Activated T-cell treated with anti-CD3 and anti-CD28 coated beads, Interleukin-2, amount 50 U/mL, for 4 hours (primary cell): ENCODE data around the gene IL22RA1. TPM values are rescaled to one million over a fixed set of nuclear protein-coding genes. Genes with fewer than 3 reads are reported as not detected.

Source experiments
- ATAC-seq, 2 donors: fragments of 200-7000 bp; cut with Tn5 transposase; one replicate each; pipeline ENCODE4 v1.10.0; 2021
- DNase-seq: peaks from one replicate; pipeline ENCODE4 v3.0.0-alpha.2; 2020
- H3K27me3 Mint-ChIP-seq: one replicate; pipeline ENCODE4 v1.8.0; 2021; ENCODE audit warnings: low read depth, mixed read lengths
- H3K36me3 Mint-ChIP-seq: one replicate; pipeline ENCODE4 v1.8.0; 2022; ENCODE audit warnings: mixed read lengths; ENCODE audit not compliant: insufficient read depth
- H3K4me1 Mint-ChIP-seq: one replicate; pipeline ENCODE4 v1.8.0; 2021; ENCODE audit warnings: low read depth, mixed read lengths
- H3K4me3 Mint-ChIP-seq: one replicate; pipeline ENCODE4 v1.8.0; 2021; ENCODE audit warnings: mild to moderate bottlenecking, moderate library complexity, mixed read lengths
- H3K9me3 Mint-ChIP-seq: one replicate; pipeline ENCODE4 v1.8.0; 2021; ENCODE audit warnings: mixed read lengths
- total RNA-seq, 3 donors: library from RNA; stranded (reverse); gene quantifications; one replicate each; pipeline ENCODE4 v1.2.1, GENCODE V29; 2021

Gene IL22RA1
- total RNA-seq, 3 donors from 2014 or later: 0.08 TPM; not detected in 2

DNA sequence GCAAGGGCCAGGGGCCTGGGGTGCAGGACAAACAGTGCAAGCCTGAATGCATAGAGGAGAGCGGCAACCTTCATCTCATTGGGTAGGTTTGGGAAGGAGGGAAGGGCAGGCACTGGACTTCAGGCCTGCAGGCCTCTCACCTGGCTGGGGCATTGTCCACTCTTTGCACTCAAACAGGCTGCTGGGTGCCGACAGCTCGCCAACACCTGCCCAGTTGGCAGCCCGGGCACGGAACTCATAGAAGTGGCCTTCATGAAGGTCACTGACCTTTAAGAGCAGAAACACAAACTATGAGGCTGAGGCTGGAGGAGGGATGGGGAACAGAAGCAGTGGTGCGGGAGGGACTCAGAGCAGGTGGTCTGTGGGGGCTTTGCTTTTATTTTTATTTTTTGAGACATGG lies 61.8 kb downstream of the IL22RA1 start:
- no peak for DNase-seq
- Mint-ChIP-seq H3K4me1 (no peaks in the 10 kb centered on the region), H3K36me3 (no peaks in the 10 kb centered on the region), H3K9me3 (no peaks in the 10 kb centered on the region), H3K4me3 (no peak overlapping the region), H3K27me3 (peaks cover 11% of the 10 kb centered on the region)
- ATAC-seq: no peak

DNA sequence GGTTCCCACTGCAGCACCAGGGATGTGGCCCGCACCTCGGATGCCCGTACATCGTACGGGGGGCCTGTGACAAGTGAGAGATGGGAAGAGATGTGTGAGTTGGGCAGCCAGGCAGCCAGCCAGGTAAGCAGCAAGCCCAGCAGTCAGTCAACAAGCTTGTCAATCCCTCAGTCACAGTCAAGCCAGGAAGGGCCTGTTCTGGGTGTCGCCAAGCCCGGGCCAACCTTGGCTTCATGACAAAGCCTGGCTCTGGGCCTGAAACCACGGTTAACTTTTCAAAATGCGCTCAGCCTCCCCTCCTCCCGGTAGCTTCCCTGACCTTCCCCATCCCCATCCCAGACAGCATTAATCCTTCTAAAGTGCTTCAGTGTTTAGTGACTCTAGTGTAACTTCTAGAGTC lies 62.8 kb downstream of the IL22RA1 start:
- no peaks in the 10 kb centered on the region for H3K4me1 Mint-ChIP-seq
- no peak overlapping the region for H3K4me3 Mint-ChIP-seq
- H3K9me3 Mint-ChIP-seq: no peaks in the 10 kb centered on the region
- H3K36me3 Mint-ChIP-seq: no peaks in the 10 kb centered on the region
- DNase-seq (no peak), ATAC-seq (no peak)
- peaks cover 8% of the 10 kb centered on the region for H3K27me3 Mint-ChIP-seq

DNA sequence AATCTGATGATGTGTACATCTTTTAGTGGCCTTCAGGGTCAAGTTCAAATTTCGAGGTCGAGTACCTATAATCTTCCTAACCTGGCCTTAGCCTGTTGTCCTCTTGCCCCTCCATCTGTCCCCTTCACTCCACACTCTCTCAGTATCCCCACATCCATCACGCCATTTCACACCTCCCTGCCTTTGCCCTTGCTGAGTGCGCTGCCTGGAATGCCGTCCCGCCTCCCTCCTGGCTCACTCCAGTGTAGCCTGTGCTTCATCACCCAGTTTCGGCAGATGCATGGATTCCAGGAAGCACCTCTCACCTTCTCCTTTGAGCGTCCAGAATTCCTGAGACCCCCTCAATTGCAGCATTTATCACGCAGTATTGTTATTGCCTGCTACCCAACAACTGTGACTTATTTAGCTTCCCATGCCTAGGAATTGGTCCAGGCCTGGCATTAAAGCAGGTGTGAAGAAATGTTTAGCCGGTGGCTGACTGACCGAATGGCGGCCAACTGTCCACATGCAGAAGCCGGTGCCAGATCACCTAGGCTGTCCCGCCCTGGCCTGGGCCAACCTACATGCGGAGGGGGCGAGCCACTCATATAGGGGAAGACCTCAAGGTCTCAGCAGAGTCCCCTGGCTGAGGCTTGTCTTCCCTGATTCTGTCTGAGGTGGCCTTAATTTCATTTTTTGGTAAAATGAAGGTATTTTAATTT lies 65.5 kb downstream of the IL22RA1 start:
- Mint-ChIP-seq H3K4me3 (no peak overlapping the region), H3K27me3 (peaks cover 5% of the 10 kb centered on the region), H3K36me3 (no peaks in the 10 kb centered on the region), H3K4me1 (no peaks in the 10 kb centered on the region), H3K9me3 (no peaks in the 10 kb centered on the region)
- ATAC-seq (no peak), DNase-seq (no peak)

DNA sequence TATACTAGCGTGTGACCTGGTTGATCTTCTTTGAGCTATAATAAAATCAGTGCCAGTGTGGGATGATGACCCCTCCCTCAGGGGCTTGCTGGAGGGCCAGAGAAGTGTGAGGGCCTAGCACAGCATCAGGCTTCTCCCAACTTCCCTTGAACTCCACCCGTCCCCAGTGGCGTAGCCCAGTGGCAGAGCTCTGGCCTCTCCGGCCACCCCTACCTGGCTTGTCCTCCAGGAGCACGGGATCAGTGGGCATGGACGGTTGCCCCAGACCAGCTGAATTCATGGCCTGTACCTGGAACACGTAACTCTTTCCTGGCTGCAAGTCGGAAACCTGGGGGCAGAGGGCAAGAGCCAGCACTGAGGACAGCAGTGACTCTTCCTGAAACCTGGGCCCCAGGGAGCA lies 67.0 kb downstream of the IL22RA1 start:
- Mint-ChIP-seq H3K27me3 (peaks cover 6% of the 10 kb centered on the region), H3K9me3 (no peaks in the 10 kb centered on the region), H3K4me3 (no peak overlapping the region), H3K4me1 (peaks cover under 1% of the 10 kb centered on the region), H3K36me3 (no peaks in the 10 kb centered on the region)
- ATAC-seq (no peak), DNase-seq (no peak)

DNA sequence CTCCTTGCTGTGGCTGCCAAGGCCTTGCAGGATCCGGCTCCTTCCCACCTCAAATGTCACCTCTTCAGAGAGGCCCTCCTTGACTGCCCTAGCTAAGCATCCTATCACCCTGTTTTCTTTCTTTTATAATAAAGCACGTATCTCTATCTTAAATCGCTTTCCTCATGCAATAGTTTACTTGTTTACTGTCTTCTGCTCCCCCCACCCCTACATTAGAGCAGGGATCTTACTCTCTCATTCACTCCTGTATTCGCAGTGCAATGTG lies 67.4 kb downstream of the IL22RA1 start:
- H3K4me1 Mint-ChIP-seq: peaks cover 4% of the 10 kb centered on the region
- no peak overlapping the region for H3K4me3 Mint-ChIP-seq

DNA sequence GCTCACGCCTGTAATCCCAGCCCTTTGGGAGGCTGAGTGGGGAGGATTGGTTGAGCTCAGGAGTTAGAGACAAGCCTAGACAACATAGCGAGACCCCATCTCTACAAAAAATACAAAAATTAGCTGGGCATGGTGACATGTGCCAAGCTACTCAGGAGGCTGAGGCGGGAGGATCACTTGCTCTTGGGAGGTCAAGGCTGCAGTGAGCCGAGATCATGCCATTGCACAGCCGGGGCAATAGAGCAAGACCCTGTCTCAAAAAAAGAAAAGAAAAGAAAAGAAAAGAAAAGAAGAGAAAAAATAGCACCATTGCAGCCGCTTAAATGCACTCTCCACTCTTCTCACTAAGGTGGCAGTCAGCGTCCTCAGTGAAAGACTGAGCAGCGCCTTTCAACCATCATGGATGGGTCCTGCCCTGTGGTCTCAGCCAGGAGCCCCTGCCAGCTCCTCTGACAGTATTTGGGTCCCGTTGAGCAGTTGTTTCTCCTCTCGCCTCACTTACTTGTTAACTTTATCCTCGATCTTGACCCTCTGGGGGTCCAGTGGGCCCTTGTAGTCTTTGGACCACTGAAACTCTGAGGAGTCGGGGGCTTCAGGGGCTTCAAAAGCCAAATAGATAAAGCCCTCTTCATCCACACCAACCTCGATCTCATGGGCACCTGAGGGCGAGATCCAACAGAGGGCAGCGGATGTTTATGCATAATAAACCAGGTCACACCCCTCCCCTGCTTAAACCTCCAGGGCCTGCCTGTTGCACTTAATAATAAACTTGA lies 67.9 kb downstream of the IL22RA1 start:
- Mint-ChIP-seq H3K36me3 (no peaks in the 10 kb centered on the region), H3K27me3 (peaks cover 9% of the 10 kb centered on the region), H3K4me3 (no peak overlapping the region), H3K9me3 (no peaks in the 10 kb centered on the region), H3K4me1 (peaks cover 4% of the 10 kb centered on the region)
- DNase-seq (no peak), ATAC-seq (no peak)

More for the DNA sequence above, 67.4 kb downstream of the IL22RA1 start:
- H3K36me3 Mint-ChIP-seq: no peaks in the 10 kb centered on the region
- DNase-seq (no peak), ATAC-seq (no peak)
- H3K27me3 Mint-ChIP-seq: peaks cover 9% of the 10 kb centered on the region
- no peaks in the 10 kb centered on the region for H3K9me3 Mint-ChIP-seq

DNA sequence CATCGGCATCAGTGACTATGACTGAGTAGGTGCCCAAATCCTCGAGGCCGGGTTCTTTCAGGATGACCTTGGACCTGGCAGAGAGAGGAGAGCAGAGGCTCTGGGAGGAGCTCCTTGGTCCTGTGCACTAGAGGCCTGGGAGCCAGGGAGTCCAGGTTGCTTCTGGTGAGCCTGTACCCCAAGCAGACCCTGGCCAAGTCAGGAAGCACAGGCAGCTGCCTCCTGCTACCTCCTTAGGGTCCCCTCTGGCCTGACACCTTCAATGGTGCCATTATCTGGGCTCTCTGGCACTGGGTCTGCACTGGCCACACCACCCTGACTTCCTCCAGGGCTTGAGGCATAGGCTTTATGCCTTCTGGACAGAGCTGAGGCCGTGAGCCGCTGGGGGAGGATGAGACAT lies 68.7 kb downstream of the IL22RA1 start:
- Mint-ChIP-seq H3K36me3 (no peaks in the 10 kb centered on the region), H3K27me3 (peaks cover 9% of the 10 kb centered on the region), H3K9me3 (no peaks in the 10 kb centered on the region), H3K4me1 (peaks cover 4% of the 10 kb centered on the region), H3K4me3 (no peak overlapping the region)
- DNase-seq: no peak
- ATAC-seq: no peak

DNA sequence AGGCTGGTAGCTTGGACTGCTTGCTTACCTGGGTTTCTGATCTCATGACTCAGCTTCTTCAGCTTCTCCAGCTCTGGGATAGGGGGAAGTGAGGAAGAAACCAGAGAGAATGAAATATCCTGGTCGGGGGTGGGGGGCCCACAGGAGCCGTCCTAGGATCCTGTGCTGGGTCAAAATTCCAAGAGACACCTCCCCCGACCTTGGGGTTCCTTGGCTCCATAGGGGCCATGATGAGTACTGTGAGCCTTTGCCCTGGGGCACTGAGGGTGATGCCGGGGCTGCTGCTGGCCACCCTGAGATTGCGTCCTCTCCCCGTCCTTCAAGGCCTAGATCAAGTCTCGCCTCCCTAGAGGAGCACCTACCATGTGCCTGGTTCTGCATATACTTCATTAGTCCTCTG lies 71.0 kb downstream of the IL22RA1 start:
- Mint-ChIP-seq H3K36me3 (no peaks in the 10 kb centered on the region), H3K4me1 (peaks cover 4% of the 10 kb centered on the region), H3K4me3 (no peak overlapping the region), H3K27me3 (peaks cover 8% of the 10 kb centered on the region), H3K9me3 (no peaks in the 10 kb centered on the region)
- DNase-seq (no peak), ATAC-seq (no peak)

DNA sequence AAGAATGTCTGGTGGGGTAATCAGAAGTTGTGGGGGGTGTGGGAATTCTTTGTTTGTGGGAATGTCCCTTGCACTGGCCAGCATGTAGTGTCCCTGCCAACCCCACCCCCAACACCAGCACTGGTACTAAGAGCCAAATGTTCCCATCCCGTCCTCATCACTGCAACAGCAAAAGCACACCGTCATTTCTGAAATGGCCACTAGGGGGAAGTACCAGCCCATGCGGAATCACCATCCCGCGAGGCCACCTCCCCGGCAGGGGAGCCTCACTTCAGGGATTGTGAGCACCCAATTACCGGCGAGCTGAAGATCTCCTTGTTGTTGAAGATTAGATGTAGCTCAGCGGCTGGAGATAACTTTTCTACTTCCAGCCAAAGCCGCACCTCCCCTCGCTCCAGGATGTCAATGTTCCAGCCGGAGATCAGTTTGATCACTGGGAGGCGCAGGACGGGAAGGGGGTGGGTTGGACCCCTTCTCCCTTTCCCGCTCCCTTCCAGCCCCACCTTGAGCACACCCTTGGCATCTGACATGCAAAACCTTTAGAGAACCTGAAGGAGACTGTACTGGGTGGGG lies 72.0 kb downstream of the IL22RA1 start:
- no peaks in the 10 kb centered on the region for H3K36me3 Mint-ChIP-seq
- peaks cover 8% of the 10 kb centered on the region for H3K27me3 Mint-ChIP-seq

DNA sequence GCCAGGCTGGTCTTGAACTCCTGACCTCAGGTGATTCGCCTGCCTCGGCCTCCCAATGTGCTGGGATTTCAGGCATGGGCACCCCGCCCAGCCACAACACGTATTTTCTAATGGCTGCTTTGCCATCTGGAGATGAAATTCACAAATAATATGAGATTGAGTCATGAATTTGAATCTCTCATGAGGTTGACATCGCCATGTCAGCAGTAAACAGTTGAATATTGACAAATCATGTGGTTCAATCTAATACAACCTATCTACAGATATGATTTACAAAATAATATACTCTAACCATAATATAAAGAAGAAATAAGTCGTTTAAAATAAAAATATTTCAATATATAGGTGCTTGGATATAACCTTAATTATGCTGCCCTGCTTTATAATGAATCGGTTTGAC lies 73.1 kb downstream of the IL22RA1 start:
- Mint-ChIP-seq H3K4me3 (no peak overlapping the region), H3K4me1 (peaks cover 4% of the 10 kb centered on the region), H3K36me3 (no peaks in the 10 kb centered on the region), H3K9me3 (no peaks in the 10 kb centered on the region), H3K27me3 (peaks cover 8% of the 10 kb centered on the region)
- DNase-seq: no peak
- no peak for ATAC-seq

More for the DNA sequence above, 72.0 kb downstream of the IL22RA1 start:
- DNase-seq (peak; percentile 63), ATAC-seq (peak; percentile 92 to 94)
- Mint-ChIP-seq H3K4me1 (peaks cover 4% of the 10 kb centered on the region), H3K9me3 (no peaks in the 10 kb centered on the region), H3K4me3 (no peak overlapping the region)

Other genes starting within 250 kb of the IL22RA1 start
- gene CNR2, start 229.8 kb downstream of the IL22RA1 start, total RNA-seq: under 1 TPM; 0.05 to 0.24 (median 0.10) TPM
- gene PNRC2, start 183.3 kb downstream of the IL22RA1 start, total RNA-seq: 100 to 1,000 TPM; 168 to 179 (median 168) TPM
- 100 to 1,000 TPM; 238 to 250 (median 241) TPM for gene SRSF10, start 162.8 kb downstream of the IL22RA1 start, total RNA-seq
- not detected for gene MYOM3, start 31.0 kb downstream of the IL22RA1 start, total RNA-seq
- 1 to 10 TPM; 3.4 to 5.1 (median 4.6) TPM for gene IFNLR1, start 44.1 kb upstream of the IL22RA1 start, total RNA-seq
- not detected for gene GRHL3, start 176.2 kb upstream of the IL22RA1 start, total RNA-seq